Activated T-helper 9 cell treated with anti-CD3 and anti-CD28 coated beads, Interleukin-2, amount 50 U/mL, for 16 hours (primary cell): ENCODE data around the gene TUNAR.

Experiments
- DNase-seq: peaks from one replicate; pipeline ENCODE4 v3.0.0-alpha.2; 2020; ENCODE audit warnings: low read depth

Gene TUNAR

GRCh38 chr14:95876761-95877538, at the start of gene TUNAR:
TSS of gene TUNAR (plus strand) at chr14:95876832.
- no peak for DNase-seq

GRCh38 chr14:95828649-95829265, 47.9 kb upstream of the TUNAR start:
- DNase-seq: no peak

GRCh38 chr14:95829321-95829720, 47.3 kb upstream of the TUNAR start:
- DNase-seq: no peak

- no peak for DNase-seq
Measured at GRCh38 chr14:95830386-95830785, 46.2 kb upstream of the TUNAR start.

GRCh38 chr14:95831041-95831440, 45.6 kb upstream of the TUNAR start:
- DNase-seq: no peak

GRCh38 chr14:95831468-95831867, 45.2 kb upstream of the TUNAR start:
- DNase-seq: no peak

- DNase-seq: no peak
Measured at GRCh38 chr14:95832012-95832411, 44.6 kb upstream of the TUNAR start.

GRCh38 chr14:95833429-95833828, 43.2 kb upstream of the TUNAR start:
- DNase-seq: no peak

- DNase-seq: no peak
Measured at GRCh38 chr14:95834496-95834895, 42.1 kb upstream of the TUNAR start.

GRCh38 chr14:95835121-95835730, 41.4 kb upstream of the TUNAR start:
- no peak for DNase-seq

- no peak for DNase-seq
Measured at GRCh38 chr14:95838862-95839261, 37.8 kb upstream of the TUNAR start.

- DNase-seq: no peak
Measured at GRCh38 chr14:95840094-95840700, 36.4 kb upstream of the TUNAR start.

GRCh38 chr14:95841668-95842067, 35.0 kb upstream of the TUNAR start:
- no peak for DNase-seq

- DNase-seq: no peak
Measured at GRCh38 chr14:95849761-95850160, 26.9 kb upstream of the TUNAR start.

- no peak for DNase-seq
Measured at GRCh38 chr14:95850429-95850828, 26.2 kb upstream of the TUNAR start.

GRCh38 chr14:95855606-95856005, 21.0 kb upstream of the TUNAR start:
- DNase-seq: no peak

- DNase-seq: no peak
Measured at GRCh38 chr14:95857275-95857674, 19.4 kb upstream of the TUNAR start.

- no peak for DNase-seq
Measured at GRCh38 chr14:95858893-95859292, 17.7 kb upstream of the TUNAR start.

- no peak for DNase-seq
Measured at GRCh38 chr14:95862243-95862642, 14.4 kb upstream of the TUNAR start.

- no peak for DNase-seq
Measured at GRCh38 chr14:95863295-95863694, 13.3 kb upstream of the TUNAR start.

GRCh38 chr14:95869776-95870175, 6.9 kb upstream of the TUNAR start:
- DNase-seq: no peak

- no peak for DNase-seq
Measured at GRCh38 chr14:95870772-95871171, 5.9 kb upstream of the TUNAR start.

GRCh38 chr14:95871531-95871930, 5.1 kb upstream of the TUNAR start:
- no peak for DNase-seq
